ENCODE data around the gene LIN28B.

The LIN28B gene

GRCh38 chr6:104957301-104958177 lies 632 bp downstream of the LIN28B start:
- TF ChIP-seq CTCF (IDR thresholded peaks at IDR 0.05; ENCODE audit: insufficient read depth, missing control alignments), result no peak
- FAIRE-seq (no peak), DNase-seq (ENCODE audit: insufficient read length, low spot score) (no peak)

- DNase-seq (ENCODE audit: insufficient read length, low spot score) (no peak), FAIRE-seq (peak; percentile 56)
- no peak for TF ChIP-seq CTCF (IDR thresholded peaks at IDR 0.05; ENCODE audit: insufficient read depth, missing control alignments)
Measured at GRCh38 chr6:104958178-104959025, 1.5 kb downstream of the LIN28B start.

- peak; percentile 80 for FAIRE-seq
- no peak for DNase-seq (ENCODE audit: insufficient read length, low spot score)
- TF ChIP-seq CTCF (IDR thresholded peaks at IDR 0.05; ENCODE audit: insufficient read depth, missing control alignments), result no peak
Measured at GRCh38 chr6:104959026-104959858, 2.3 kb downstream of the LIN28B start.

GRCh38 chr6:104969108-104969507 lies 12.2 kb downstream of the LIN28B start:
- no peak for FAIRE-seq
- no peak for TF ChIP-seq CTCF (IDR thresholded peaks at IDR 0.05; ENCODE audit: insufficient read depth, missing control alignments)
- DNase-seq (ENCODE audit: insufficient read length, low spot score), result no peak

GRCh38 chr6:104969785-104970581 lies 13.1 kb downstream of the LIN28B start:
- no peak for TF ChIP-seq CTCF (IDR thresholded peaks at IDR 0.05; ENCODE audit: insufficient read depth, missing control alignments)
- DNase-seq (ENCODE audit: insufficient read length, low spot score), result no peak
- FAIRE-seq, result no peak

GRCh38 chr6:104973404-104973803 lies 16.5 kb downstream of the LIN28B start:
- no peak for TF ChIP-seq CTCF (IDR thresholded peaks at IDR 0.05; ENCODE audit: insufficient read depth, missing control alignments)
- no peak for DNase-seq (ENCODE audit: insufficient read length, low spot score)
- FAIRE-seq, result no peak

Data from D721Med (cell line).